Skin epidermis (tissue), 12 donors: ENCODE data around the gene IL3.

Source experiments
- H3K27ac ChIP-seq, 21 experiments: fragments of 200-600 bp; sonication (generic) in 11 of 21; one replicate each; pipeline ENCODE4 v1.5.0; 2020; ENCODE audit warnings: mild to moderate bottlenecking in 3 of 21, inconsistent platforms in 2 of 21, moderate library complexity in 2 of 21
- H3K4me3 ChIP-seq, 7 experiments: fragments of 200-600 bp; sonication (generic) in 2 of 7; one replicate each; pipeline ENCODE4 v1.5.0; 2020; ENCODE audit warnings: inconsistent platforms in 2 of 7, mild to moderate bottlenecking in 2 of 7, moderate library complexity in 1 of 7

Gene IL3

GRCh38 chr5:132024789-132025402 is 35.6 kb upstream of the IL3 start:
- no peak overlapping the region for H3K4me3 ChIP-seq
- H3K27ac ChIP-seq = no peak overlapping the region

- H3K4me3 ChIP-seq = no peak overlapping the region
Observed at GRCh38 chr5:132025403-132025971, 35.0 kb upstream of the IL3 start.

GRCh38 chr5:132026516-132027008 is 33.9 kb upstream of the IL3 start:
- Histone ChIP-seq H3K27ac (no peak overlapping the region), H3K4me3 (no peak overlapping the region)

More at GRCh38 chr5:132025403-132025971, 35.0 kb upstream of the IL3 start:
- H3K27ac ChIP-seq = no peak overlapping the region

DNA sequence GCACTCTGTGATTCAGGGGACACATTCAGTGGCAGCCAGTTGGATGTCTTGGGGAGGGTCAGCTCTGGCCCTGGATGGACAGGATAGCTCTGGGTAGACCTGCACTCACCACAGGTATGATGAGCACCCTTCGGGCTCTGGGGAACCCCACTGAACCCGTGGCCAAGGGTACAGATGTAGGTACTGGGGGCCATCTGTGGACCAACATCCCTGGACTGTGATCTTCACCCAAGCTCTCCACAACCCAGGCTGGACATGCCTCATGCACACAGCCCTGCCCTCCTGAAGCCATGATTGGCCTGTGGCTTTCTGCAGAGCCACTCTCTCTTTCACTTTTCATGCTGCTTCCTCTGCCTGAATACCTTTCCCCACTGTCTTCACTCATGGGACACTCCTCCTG is 33.4 kb upstream of the IL3 start:
- H3K4me3 ChIP-seq = no peak overlapping the region
- no peak overlapping the region for H3K27ac ChIP-seq

DNA sequence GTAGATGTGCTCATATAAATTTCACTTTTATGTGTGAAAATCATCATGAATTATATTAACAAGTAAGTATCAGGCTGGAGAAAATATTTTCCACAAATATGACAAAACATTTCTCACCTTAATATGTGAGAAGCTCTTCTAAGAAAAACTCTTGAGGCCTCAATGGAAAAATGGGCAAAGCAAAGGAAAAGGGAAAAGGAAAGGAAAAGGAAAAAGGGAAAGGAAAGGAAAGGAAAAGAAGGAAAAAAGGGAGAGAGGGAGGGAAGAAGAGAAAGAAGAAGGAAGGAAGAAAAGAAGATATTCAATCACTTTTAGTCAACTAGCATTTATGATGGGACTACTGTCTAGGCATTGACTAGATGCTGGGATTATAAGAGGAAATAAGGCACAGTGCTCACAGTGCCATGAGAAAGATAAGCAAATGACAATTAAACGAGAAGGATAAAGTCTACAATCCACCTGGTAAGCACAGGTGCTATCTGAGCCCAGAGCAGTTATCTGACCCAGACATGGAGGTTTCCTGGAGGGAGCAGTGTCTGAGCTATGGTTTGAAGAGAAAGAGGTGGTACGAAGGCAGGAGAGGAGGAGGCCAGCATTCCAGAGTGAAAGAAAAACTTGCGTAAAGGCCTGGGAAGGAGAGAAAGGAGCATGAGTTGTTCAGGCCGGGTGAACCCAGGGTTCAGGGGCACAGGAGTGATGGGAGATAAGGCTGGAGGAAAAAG is 30.7 kb upstream of the IL3 start:
- Histone ChIP-seq H3K27ac (no peak overlapping the region), H3K4me3 (no peak overlapping the region)

GRCh38 chr5:132030610-132031009 is 29.8 kb upstream of the IL3 start:
- H3K27ac ChIP-seq = no peak overlapping the region
- no peak overlapping the region for H3K4me3 ChIP-seq

- Histone ChIP-seq H3K4me3 (no peak overlapping the region), H3K27ac (no peak overlapping the region)
Observed at GRCh38 chr5:132032196-132032595, 28.3 kb upstream of the IL3 start.

DNA sequence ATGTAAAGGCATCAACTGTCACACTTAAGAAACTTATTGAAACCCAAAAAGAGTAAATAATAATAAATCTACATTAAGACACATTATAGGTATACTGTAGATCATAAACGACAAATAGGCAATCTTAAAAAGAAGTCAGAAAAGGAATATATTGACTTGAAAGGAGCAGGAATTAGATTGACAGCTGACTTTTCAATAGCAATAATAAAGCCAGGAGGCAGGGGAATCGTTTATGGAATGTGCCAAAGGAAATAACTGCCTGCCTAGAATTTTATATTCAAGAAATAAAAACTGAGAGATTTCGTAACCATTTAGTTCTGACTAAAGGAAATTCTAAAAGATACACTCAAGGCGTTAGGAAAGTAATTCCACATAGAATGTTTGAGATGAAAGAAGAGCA is 27.3 kb upstream of the IL3 start:
- Histone ChIP-seq H3K27ac (no peak overlapping the region), H3K4me3 (no peak overlapping the region)

DNA sequence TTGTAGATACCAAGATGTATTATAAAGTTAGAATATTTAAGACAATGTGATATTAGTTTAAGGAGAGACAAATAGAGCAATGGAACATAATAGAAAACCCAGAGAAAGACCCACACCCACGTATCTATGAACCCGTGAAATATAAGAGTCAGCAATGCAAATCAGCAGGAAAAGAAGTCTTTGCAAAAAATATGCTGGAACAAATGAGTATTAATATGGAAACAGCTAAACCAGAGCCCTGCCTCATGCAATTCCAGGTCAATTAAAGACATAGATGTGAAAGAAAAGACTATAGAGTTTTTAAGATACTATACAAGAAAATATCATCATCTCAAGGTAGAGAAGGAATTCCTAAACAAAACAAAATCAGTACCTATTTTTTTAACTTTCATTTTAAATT is 23.1 kb upstream of the IL3 start:
- Histone ChIP-seq H3K4me3 (no peak overlapping the region), H3K27ac (no peak overlapping the region)

DNA sequence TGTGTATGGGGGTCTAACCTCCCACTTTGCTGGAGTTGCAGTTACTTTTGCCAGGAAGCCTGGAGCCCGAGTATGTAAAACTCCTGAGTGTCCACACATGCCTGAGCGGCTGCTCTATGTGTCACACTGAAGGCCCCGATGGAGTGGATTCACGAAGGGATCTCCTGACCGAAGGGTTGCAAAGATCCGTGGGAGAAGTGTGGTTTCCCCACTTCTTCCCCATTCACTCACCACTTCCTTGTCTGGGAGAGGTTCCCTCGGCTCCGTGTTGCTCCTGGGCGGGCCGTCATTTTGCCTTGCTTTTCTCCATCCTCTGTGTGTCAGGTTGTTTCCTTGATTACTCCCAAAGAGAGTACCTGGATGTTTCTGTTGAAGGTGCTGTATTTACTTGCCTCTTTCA is 16.2 kb upstream of the IL3 start:
- H3K27ac ChIP-seq = no peak overlapping the region
- H3K4me3 ChIP-seq = no peak overlapping the region

- no peak overlapping the region for H3K27ac ChIP-seq
- H3K4me3 ChIP-seq = no peak overlapping the region
Observed at GRCh38 chr5:132046880-132047299, 13.6 kb upstream of the IL3 start.

- no peak overlapping the region for H3K4me3 ChIP-seq
Observed at GRCh38 chr5:132049093-132049492, 11.4 kb upstream of the IL3 start.

DNA sequence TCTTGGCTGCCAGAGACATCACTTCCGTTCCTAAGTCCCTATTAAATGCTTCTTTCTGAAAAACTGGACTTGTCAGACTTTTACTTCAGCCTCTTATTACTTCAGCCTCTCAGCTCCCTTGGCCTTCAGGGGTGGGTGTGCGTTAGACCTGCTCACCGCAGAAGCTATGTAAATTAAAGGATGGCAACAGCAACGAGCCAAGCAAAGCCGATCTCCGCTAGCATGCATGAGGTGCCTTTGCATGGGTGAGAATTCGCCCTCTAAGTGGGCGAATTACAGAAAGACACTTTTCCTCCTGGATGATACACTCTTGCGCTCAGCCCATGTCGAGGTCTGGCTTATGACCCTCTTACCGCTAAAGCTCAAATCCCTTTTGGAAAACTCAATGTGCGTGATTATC is 10.9 kb upstream of the IL3 start:
- no peak overlapping the region for H3K27ac ChIP-seq
- H3K4me3 ChIP-seq = no peak overlapping the region

More at GRCh38 chr5:132049093-132049492, 11.4 kb upstream of the IL3 start:
- no peak overlapping the region for H3K27ac ChIP-seq

GRCh38 chr5:132050136-132050535 is 10.3 kb upstream of the IL3 start:
- H3K27ac ChIP-seq = no peak overlapping the region
- no peak overlapping the region for H3K4me3 ChIP-seq

DNA sequence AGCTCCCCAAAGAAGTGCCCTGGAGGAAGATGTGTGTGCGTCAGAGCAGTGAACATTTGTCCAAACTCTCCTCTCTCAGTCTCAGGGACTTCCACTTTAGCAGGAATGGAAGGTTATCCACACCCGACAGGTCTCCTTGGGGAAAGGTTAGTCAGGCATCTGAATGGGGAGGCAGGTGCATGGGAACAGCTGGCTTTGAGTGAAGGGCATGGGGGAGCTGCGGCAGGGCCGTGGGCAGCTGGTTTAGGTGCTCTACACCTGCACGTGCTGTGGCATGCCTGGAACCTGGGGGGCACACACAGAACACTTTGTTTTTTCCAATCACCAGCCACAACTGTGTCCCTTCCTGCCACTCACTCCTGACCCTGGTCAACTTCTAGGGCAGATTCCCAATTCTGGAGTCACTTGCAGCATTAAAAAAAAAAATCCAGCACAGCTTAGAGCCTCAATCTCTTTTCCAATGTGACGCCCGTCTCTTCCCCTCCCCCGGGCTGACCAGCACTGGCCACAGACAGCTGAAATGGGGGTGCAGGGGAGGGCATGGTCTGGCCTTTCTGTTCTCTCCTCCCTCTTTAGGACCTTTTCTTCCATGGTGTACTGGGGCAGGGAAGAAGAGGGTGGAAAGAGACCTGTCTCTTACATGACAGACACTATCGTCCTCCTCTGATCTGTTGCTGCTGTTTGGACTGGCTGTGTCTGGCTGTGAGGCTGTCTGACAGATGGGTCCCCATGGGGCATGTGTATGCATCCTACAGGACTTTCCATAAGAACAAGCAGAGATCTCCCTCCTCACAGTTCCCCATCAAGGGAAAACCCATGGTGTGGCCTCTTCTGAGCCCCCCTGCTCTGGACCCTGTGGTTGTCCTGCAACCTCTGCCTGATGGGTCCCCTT is 9.5 kb upstream of the IL3 start:
- Histone ChIP-seq H3K4me3 (no peak overlapping the region), H3K27ac (no peak overlapping the region)

DNA sequence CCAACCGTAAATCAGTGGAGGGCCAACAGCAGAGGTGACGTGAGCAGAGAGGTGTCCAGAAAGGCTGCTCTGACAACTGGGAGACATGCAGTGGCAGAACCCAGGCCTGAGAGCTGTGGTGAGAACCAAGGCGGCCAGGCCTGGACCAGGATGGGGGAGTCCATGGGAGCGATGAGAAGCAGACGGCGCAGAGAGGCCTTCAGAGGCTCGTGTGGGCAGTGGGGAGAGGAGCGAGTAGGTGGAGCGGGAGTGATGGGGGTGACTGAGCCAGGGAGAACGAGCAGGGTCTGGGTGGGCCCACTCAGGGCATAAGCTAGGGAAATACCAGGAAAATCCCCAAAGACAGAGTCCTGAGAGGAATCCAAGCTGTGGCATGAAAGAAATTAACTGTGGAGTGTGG is 7.9 kb upstream of the IL3 start:
- Histone ChIP-seq H3K27ac (no peak overlapping the region), H3K4me3 (no peak overlapping the region)

DNA sequence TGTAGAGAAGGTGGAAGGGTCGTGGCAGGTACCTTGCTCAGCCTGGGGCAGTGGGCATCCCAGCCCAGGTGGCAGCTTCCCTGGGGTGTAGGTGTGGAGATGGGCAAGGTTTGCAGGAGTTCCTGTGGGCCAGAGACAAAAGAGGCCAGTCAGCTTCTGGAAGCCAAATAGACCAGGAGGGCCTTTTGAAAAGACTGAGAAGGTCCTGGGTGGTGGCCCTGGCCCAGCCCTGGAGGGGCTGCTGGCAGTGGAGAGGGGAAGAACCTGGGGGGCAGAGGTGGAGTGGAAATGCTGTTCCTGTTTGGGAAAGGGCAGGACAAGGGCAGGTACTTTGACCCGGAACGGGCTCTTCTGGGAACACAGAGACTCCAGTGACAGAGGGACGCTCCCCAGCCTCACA is 7.0 kb upstream of the IL3 start:
- H3K27ac ChIP-seq = no peak overlapping the region
- no peak overlapping the region for H3K4me3 ChIP-seq

GRCh38 chr5:132054031-132054696 is 6.3 kb upstream of the IL3 start:
- Histone ChIP-seq H3K27ac (no peak overlapping the region), H3K4me3 (no peak overlapping the region)

GRCh38 chr5:132054697-132055440 is 5.6 kb upstream of the IL3 start:
- Histone ChIP-seq H3K27ac (no peak overlapping the region), H3K4me3 (no peak overlapping the region)
